Fibroblast of villous mesenchyme (primary cell): ENCODE data around the gene ZNF536. TPM values are rescaled to one million over a fixed set of nuclear protein-coding genes. Genes with fewer than 3 reads are reported as not detected.
"Not testable (repeated sequence)": the region's sequence is repeated elsewhere in the genome, so short reads cannot be mapped to it uniquely, and the experiment has no call there.

Experiments
- DNase-seq: peaks from one replicate; pipeline ENCODE4 v3.0.0-alpha.2; 2010; ENCODE audit warnings: low read depth
- H3K4me3 ChIP-seq: 2 replicates; pipeline ENCODE4 v1.5.1; 2011; ENCODE audit warnings: low read depth, mild to moderate bottlenecking, low read length
- CTCF ChIP-seq: IDR thresholded peaks from 2 replicates; pipeline ENCODE4 v1.5.1; 2012; ENCODE audit warnings: low read depth, mild to moderate bottlenecking, low read length; ENCODE audit not compliant: insufficient read depth
- total RNA-seq: library from RNA; depleted of rRNA; stranded (reverse); fragments of >200 nt; gene quantifications from 2 replicates; pipeline ENCODE4 v1.2.3, GENCODE V29; 2012

The ZNF536 gene
- total RNA-seq, 1 donor = not detected

DNA sequence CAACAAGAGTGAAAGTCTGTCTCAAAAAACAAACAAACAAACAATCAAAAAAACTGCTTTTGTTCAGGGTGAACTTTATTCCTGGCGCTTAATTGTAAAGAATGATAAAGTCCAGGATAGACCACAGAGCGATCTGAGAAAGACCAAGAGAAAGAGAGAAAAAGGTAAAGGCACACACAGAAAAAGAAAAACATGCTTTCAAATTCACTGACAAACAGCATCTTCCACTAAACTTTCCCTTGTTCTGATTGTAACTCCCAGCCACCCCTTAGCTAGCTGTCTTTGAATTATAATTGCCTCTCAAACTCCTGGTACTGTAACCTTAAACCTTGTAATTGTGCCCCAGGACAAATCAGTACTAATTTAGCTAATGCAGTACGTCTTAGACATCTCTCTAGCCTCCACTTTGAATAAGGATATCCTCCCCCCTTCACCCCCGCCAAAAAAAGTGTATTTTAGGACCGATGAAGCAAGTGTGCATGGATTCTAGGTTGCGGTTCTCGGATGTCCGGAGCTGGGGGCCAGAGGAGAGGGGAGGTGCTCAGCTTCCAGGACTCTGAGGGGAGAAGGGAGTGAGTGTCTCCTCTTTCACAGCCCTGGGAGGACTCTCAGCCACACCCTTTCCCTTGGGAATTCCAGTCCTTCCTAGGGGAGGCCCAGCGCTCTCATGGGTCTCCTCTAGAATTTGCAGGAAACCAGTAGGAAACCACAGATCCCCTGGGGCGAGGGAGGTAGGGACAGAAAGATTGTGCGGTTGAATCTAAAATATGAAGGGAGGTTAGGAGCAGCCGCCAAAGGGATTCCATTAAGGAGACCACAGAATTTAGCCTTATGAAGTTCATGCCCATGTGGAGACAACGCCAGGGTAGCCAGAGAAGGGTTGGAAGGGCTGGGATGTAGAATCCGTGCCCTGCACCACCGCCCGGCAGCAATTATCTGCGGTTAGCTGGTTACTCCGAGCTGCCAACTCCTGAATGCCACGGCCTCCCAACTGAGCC is 19.7 kb downstream of the ZNF536 start:
- H3K4me3 ChIP-seq = no peak overlapping the region
- TF ChIP-seq CTCF = no peak
- DNase-seq = no peak

DNA sequence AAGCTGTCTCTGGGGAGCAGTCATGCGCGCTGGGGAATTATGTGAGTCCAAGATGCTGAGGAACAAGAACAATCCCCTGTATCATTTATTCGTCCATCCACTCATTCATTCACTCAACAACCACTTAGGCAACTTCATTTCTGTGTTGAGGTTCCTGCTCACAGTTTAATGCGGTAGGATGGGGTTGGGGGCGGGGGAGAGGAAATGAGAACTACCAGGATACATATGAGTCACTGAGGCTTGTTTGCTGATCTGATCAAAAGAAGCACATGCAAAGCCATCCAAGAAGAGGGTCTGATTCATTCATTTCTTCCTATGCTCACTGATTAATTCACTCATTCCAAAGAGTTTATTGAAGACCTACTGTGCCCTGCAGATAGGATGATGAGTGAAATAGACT is 20.9 kb downstream of the ZNF536 start:
- DNase-seq = no peak

GRCh38 chr19:30393729-30394480 is 21.7 kb downstream of the ZNF536 start:
- DNase-seq = no peak
- no peak overlapping the region for H3K4me3 ChIP-seq
- TF ChIP-seq CTCF = no peak

More for the DNA sequence above, 20.9 kb downstream of the ZNF536 start:
- no peak for TF ChIP-seq CTCF
- H3K4me3 ChIP-seq = no peak overlapping the region

DNA sequence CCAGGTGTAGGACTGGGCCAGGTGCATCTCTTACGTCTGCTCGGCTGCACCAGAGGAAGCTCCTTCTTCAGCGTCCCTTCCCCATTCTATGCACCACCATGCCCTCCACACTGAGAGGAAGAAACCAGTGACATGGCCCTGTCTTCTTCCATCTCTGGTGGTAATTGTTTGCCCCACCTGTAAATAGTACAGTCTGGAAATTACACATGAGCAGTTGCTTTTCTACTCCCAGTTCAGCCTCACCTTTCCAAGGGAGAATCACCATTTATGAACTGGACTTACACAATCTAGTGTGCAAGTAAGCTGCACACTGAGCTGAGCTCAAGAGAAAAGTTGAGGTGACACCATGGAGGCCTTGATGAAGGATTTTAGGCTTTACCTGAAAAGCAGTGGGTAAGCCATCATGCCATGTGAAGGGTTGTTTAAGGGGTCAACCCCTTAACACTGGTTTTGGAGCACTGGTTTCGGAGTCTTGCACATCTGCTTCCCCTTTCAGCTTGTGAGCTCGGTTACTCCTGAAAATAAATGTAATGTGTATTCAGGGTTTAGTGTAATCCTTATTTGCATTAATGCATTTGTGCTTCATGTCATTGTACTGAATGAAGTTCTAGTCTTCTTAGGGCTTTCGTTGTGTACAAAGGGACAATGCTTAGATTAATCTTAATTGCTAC is 22.4 kb downstream of the ZNF536 start:
- DNase-seq = no peak
- no peak for TF ChIP-seq CTCF

GRCh38 chr19:30395283-30395682 is 23.1 kb downstream of the ZNF536 start:
- no peak for DNase-seq
- H3K4me3 ChIP-seq = no peak overlapping the region
- TF ChIP-seq CTCF = no peak

More for the DNA sequence above, 22.4 kb downstream of the ZNF536 start:
- H3K4me3 ChIP-seq = no peak overlapping the region

DNA sequence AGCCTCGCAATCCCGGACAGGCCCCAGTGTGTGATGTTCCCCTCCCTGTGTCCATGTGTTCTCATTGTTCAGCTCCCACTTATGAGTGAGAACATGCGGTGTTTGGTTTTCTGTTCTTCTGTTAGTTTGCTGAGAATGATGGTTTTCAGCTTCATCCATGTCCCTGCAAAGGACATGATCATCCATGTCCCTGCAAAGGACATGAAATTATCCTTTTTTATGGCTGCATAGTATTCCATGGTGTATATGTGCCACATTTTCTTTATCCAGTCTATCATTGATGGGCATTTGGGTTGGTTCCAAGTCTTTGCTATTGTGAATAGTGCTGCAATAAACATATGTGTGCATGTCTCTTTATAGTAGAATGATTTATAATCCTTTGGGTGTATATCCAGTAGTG is 26.4 kb downstream of the ZNF536 start:
- not testable (repeated sequence) for DNase-seq, H3K4me3 ChIP-seq
